Activated B cell treated with CpG ODN at 0.5 μM for 24 hours (primary cell): Measurements from ENCODE around the gene KDM4B. TPM values are rescaled to one million over a fixed set of nuclear protein-coding genes. Genes with fewer than 3 reads are reported as not detected.

ENCODE experiments used
- ATAC-seq: fragments of 200-7000 bp; cut with Tn5 transposase; one replicate; pipeline ENCODE4 v1.10.0; 2021; ENCODE audit warnings: low read depth, mild to moderate bottlenecking, moderate library complexity
- CTCF ChIA-PET: fragments of 350-600 bp; sonication (Branson Sonifier 250); formaldehyde crosslinking; loops from one replicate; lab custom pipeline; 2021; ENCODE audit warnings: antibody characterized with exemption; lab: Charles Lee
- POLR2A ChIA-PET: fragments of 350-600 bp; sonication (Branson Sonifier 250); formaldehyde crosslinking; loops from one replicate; lab custom pipeline; 2021; ENCODE audit warnings: antibody characterized with exemption; lab: Charles Lee
- DNase-seq: peaks from one replicate; pipeline ENCODE4 v3.0.0; 2022
- H3K27ac Mint-ChIP-seq: one replicate; pipeline ENCODE4 v1.8.0; 2020; ENCODE audit warnings: mixed read lengths
- H3K27me3 Mint-ChIP-seq: one replicate; pipeline ENCODE4 v1.8.0; 2021; ENCODE audit warnings: mixed read lengths
- H3K36me3 Mint-ChIP-seq: one replicate; pipeline ENCODE4 v1.8.0; 2021; ENCODE audit warnings: low read depth, mixed read lengths
- H3K4me1 Mint-ChIP-seq: one replicate; pipeline ENCODE4 v1.8.0; 2021; ENCODE audit warnings: mixed read lengths
- H3K4me3 Mint-ChIP-seq: one replicate; pipeline ENCODE4 v1.8.0; 2020; ENCODE audit warnings: mild to moderate bottlenecking, mixed read lengths
- H3K9me3 Mint-ChIP-seq: one replicate; pipeline ENCODE4 v1.8.0; 2020; ENCODE audit warnings: mixed read lengths
- CTCF ChIP-seq: fragments of 200-600 bp; IDR thresholded peaks from one replicate; pipeline ENCODE4 v1.8.0; 2022; ENCODE audit warnings: antibody characterized with exemption, mild to moderate bottlenecking
- intact Hi-C: fragments of 100-400 bp; cut with micrococcal nuclease; formaldehyde crosslinking; loops from one replicate; pipeline ENCODE4 v1.15.1; 2024
- total RNA-seq: library from RNA; stranded (reverse); gene quantifications from 2 replicates; pipeline ENCODE4 v1.2.3, GENCODE V29; 2022

KDM4B gene
- total RNA-seq, 1 donor from 2014 or later = 88.9 TPM

GRCh38 chr19:4976401-4977298, 7.7 kb downstream of the KDM4B start:
- no peak for TF ChIP-seq CTCF

GRCh38 chr19:4977299-4978174, 8.6 kb downstream of the KDM4B start:
- H3K27ac Mint-ChIP-seq = peak overlapping the region; percentile 41
- ChIA-PET POLR2A (interaction anchor here (1.4 kb wide), 1 partner anchor 9 kb away, joined by 9 read pairs; the partner anchor contains the start of gene KDM4B), CTCF (no interaction called here)
- H3K4me3 Mint-ChIP-seq = peak overlapping the region; percentile 57
- H3K27me3 Mint-ChIP-seq = no peaks in the 10 kb centered on the region
- intact Hi-C loops = loop anchor here (1.0 to 2.0 kb wide), 2 partner anchors 9 to 61 kb away; no protein-coding TSS in a partner anchor
- peak; percentile 72 for ATAC-seq
- TF ChIP-seq CTCF = no peak
- peaks cover 59% of the 10 kb centered on the region for H3K4me1 Mint-ChIP-seq
- peaks cover 23% of the 10 kb centered on the region for H3K36me3 Mint-ChIP-seq
- no peaks in the 10 kb centered on the region for H3K9me3 Mint-ChIP-seq
- peak; percentile 47 for DNase-seq

More at GRCh38 chr19:4976401-4977298, 7.7 kb downstream of the KDM4B start:
- H3K4me1 Mint-ChIP-seq = peaks cover 60% of the 10 kb centered on the region
- POLR2A ChIA-PET = interaction anchor here (0.7 to 1.4 kb wide), 2 partner anchors 8 to 1288 kb away, joined by 3 to 9 read pairs; partner anchors contain the start of gene KDM4B
- peak overlapping the region; percentile 41 for H3K27ac Mint-ChIP-seq
- intact Hi-C loops = loop anchor here (1.0 to 2.0 kb wide), 2 partner anchors 8 to 60 kb away; no protein-coding TSS in a partner anchor
- no peaks in the 10 kb centered on the region for H3K27me3 Mint-ChIP-seq
- CTCF ChIA-PET = no interaction called here
- peak overlapping the region; percentile 57 for H3K4me3 Mint-ChIP-seq
- DNase-seq = no peak
- H3K36me3 Mint-ChIP-seq = peaks cover 23% of the 10 kb centered on the region
- ATAC-seq = peak; percentile 22
- no peaks in the 10 kb centered on the region for H3K9me3 Mint-ChIP-seq

GRCh38 chr19:4979211-4979807, 10.4 kb downstream of the KDM4B start:
- Mint-ChIP-seq H3K4me1 (peaks cover 62% of the 10 kb centered on the region), H3K27me3 (no peaks in the 10 kb centered on the region), H3K4me3 (no peak overlapping the region), H3K27ac (peak overlapping the region; percentile 18), H3K9me3 (no peaks in the 10 kb centered on the region), H3K36me3 (peaks cover 30% of the 10 kb centered on the region)
- CTCF ChIA-PET = no interaction called here
- ATAC-seq = no peak
- DNase-seq = no peak
- POLR2A ChIA-PET = interaction anchor here (2.1 kb wide), 1 partner anchor 11 kb away, joined by 11 read pairs; the partner anchor contains the start of gene KDM4B
- TF ChIP-seq CTCF = no peak
- intact Hi-C loops = no loop called here

- H3K9me3 Mint-ChIP-seq = no peaks in the 10 kb centered on the region
- ChIA-PET POLR2A (interaction anchor here (0.6 to 2.1 kb wide), 3 partner anchors 12 to 208 kb away, joined by 5 to 11 read pairs (median 8); partner anchors contain the start of gene KDM4B), CTCF (no interaction called here)
- no peaks in the 10 kb centered on the region for H3K27me3 Mint-ChIP-seq
- H3K36me3 Mint-ChIP-seq = peaks cover 27% of the 10 kb centered on the region
- ATAC-seq (no peak), DNase-seq (no peak)
- TF ChIP-seq CTCF = no peak
- H3K27ac Mint-ChIP-seq = no peak overlapping the region
- peaks cover 59% of the 10 kb centered on the region for H3K4me1 Mint-ChIP-seq
- intact Hi-C loops = no loop called here
- no peak overlapping the region for H3K4me3 Mint-ChIP-seq
These were observed 11.2 kb downstream of the KDM4B start for GRCh38 chr19:4980067-4980466.
